MG63 (cell line): ENCODE data around the gene LAMA4. TPM values are rescaled to one million over a fixed set of nuclear protein-coding genes. Genes with fewer than 3 reads are reported as not detected.

Experiments used
- DNase-seq: peaks from one replicate; pipeline ENCODE4 v3.0.0-alpha.2; 2020
- H3K27me3 ChIP-seq: fragments of 250-450 bp; sonication (Bioruptor Pico); 2 replicates; pipeline ENCODE4 v1.5.1; 2020; ENCODE audit warnings: mild to moderate bottlenecking, moderate library complexity
- H3K36me3 ChIP-seq: fragments of 250-450 bp; sonication (Bioruptor Pico); 2 replicates; pipeline ENCODE4 v1.5.1; 2020; ENCODE audit warnings: mild to moderate bottlenecking, moderate library complexity
- H3K4me3 ChIP-seq: fragments of 250-450 bp; sonication (Bioruptor Pico); 2 replicates; pipeline ENCODE4 v1.5.1; 2020; ENCODE audit warnings: mild to moderate bottlenecking, moderate library complexity
- H3K9me3 ChIP-seq: fragments of 250-450 bp; sonication (Bioruptor Pico); 2 replicates; pipeline ENCODE4 v1.5.1; 2020; ENCODE audit warnings: mild to moderate bottlenecking, moderate library complexity
- total RNA-seq: library from RNA; depleted of rRNA; stranded (reverse); fragments of >200 nt; shearing (Covaris generic); gene quantifications from 2 replicates; pipeline ENCODE4 v1.2.3, GENCODE V29; 2014; ENCODE audit warnings: low replicate concordance

Gene LAMA4
- total RNA-seq, 1 experiment from 2014 or later, result 13.0 TPM

- Histone ChIP-seq H3K36me3 (no peaks in the 10 kb centered on the region), H3K9me3 (no peaks in the 10 kb centered on the region), H3K4me3 (no peak overlapping the region), H3K27me3 (no peaks in the 10 kb centered on the region)
- DNase-seq, result no peak
Observed at GRCh38 chr6:112231594-112232060, 22.7 kb downstream of the LAMA4 start.

DNA sequence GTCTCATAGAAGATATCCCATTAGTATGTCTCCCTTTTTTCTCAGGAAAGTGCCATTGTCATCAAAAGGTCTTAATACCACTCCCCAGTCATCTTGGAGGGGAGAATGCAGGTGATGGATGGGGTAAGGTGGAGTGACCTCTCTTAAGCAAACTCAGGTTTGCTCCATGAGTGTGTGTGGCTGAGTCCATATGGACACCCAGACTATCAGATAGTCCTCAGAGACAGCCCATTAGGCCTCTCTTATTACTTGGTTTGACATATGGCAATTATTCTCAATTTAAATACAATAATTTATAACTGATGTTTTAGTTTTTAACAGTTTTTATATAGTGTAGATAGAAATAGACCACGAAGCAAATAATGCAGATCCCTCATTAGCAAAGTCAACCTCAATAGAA is 23.2 kb downstream of the LAMA4 start:
- H3K9me3 ChIP-seq, result no peaks in the 10 kb centered on the region
- DNase-seq, result no peak
- no peaks in the 10 kb centered on the region for H3K36me3 ChIP-seq
- H3K4me3 ChIP-seq, result no peak overlapping the region
- H3K27me3 ChIP-seq, result no peaks in the 10 kb centered on the region

- Histone ChIP-seq H3K4me3 (no peak overlapping the region), H3K36me3 (no peaks in the 10 kb centered on the region), H3K9me3 (no peaks in the 10 kb centered on the region), H3K27me3 (no peaks in the 10 kb centered on the region)
- DNase-seq, result no peak
Observed at GRCh38 chr6:112228480-112229332, 25.7 kb downstream of the LAMA4 start.

GRCh38 chr6:112227992-112228391 is 26.4 kb downstream of the LAMA4 start:
- no peaks in the 10 kb centered on the region for H3K36me3 ChIP-seq
- no peak for DNase-seq
- H3K27me3 ChIP-seq, result no peaks in the 10 kb centered on the region
- no peak overlapping the region for H3K4me3 ChIP-seq
- H3K9me3 ChIP-seq, result no peaks in the 10 kb centered on the region

DNA sequence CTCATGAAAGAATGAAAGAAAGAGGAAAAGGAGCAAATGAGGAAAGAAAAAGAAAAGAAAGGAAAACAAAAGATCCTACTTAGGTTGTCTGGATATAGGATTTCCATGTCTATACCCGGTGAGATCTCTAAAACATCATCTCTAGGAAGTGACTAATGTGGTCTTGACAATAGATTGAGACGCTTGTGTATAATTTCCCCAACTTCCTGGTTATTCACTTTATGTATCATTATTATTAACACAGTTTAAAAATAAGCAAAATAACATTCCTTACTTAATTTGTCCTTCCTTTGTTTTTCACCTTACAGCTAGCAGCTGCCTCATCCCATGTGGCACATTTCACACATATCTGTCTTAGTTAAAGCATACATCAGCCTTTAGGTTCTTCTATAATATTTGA is 27.0 kb downstream of the LAMA4 start:
- Histone ChIP-seq H3K4me3 (no peak overlapping the region), H3K27me3 (no peaks in the 10 kb centered on the region), H3K36me3 (no peaks in the 10 kb centered on the region), H3K9me3 (no peaks in the 10 kb centered on the region)
- no peak for DNase-seq

GRCh38 chr6:112225691-112226090 is 28.7 kb downstream of the LAMA4 start:
- no peak for DNase-seq
- H3K36me3 ChIP-seq, result no peaks in the 10 kb centered on the region
- no peak overlapping the region for H3K4me3 ChIP-seq
- no peaks in the 10 kb centered on the region for H3K27me3 ChIP-seq
- no peaks in the 10 kb centered on the region for H3K9me3 ChIP-seq

GRCh38 chr6:112224088-112224487 is 30.3 kb downstream of the LAMA4 start:
- Histone ChIP-seq H3K27me3 (no peaks in the 10 kb centered on the region), H3K36me3 (no peaks in the 10 kb centered on the region), H3K9me3 (no peaks in the 10 kb centered on the region), H3K4me3 (no peak overlapping the region)
- DNase-seq, result no peak

DNA sequence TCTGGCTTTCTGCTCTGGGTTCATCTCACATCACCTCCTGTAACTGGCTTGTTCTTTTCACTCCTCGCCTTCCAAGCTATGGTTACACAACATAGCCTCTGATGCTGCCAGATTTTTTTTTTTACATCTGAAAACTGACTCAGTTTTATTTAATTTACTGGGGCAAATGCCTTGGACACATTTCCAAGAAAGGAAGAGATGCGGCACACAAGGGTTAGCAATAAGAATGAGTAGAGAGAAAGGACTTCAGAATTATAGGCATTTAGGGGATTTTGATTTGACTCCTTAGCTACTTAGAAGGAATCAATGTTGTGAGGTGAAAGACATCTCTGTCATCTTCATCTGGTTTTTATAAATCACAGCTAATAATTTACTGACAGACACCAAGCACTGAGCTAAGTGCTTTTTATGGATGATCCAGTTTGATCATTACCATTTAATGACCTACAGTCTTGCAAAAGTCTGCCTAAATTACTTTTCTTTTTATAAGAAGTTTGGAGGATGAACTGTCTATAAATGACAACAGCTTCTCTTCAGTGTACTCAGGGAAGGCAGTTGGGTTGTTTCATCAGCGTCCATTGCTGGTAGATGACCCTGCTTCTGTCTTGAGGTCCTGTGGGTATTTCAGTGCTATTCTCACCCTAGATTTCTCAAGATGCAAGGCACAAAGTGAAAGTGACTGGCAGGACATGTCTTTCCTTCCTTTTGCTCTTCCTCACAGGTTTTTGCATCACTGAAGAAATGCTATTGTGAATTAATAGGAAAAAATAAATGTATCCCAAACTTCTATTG is 31.1 kb downstream of the LAMA4 start:
- Histone ChIP-seq H3K36me3 (no peaks in the 10 kb centered on the region), H3K4me3 (no peak overlapping the region), H3K9me3 (no peaks in the 10 kb centered on the region), H3K27me3 (no peaks in the 10 kb centered on the region)
- DNase-seq, result peak; percentile 40

- peak; percentile 38 for DNase-seq
- H3K4me3 ChIP-seq, result no peak overlapping the region
- H3K9me3 ChIP-seq, result no peaks in the 10 kb centered on the region
- H3K27me3 ChIP-seq, result no peaks in the 10 kb centered on the region
- H3K36me3 ChIP-seq, result no peaks in the 10 kb centered on the region
Observed at GRCh38 chr6:112221981-112222852, 32.1 kb downstream of the LAMA4 start.

- no peak for DNase-seq
- no peaks in the 10 kb centered on the region for H3K36me3 ChIP-seq
- H3K9me3 ChIP-seq, result no peaks in the 10 kb centered on the region
- no peak overlapping the region for H3K4me3 ChIP-seq
- no peaks in the 10 kb centered on the region for H3K27me3 ChIP-seq
Observed at GRCh38 chr6:112221561-112221960, 32.8 kb downstream of the LAMA4 start.

- Histone ChIP-seq H3K27me3 (no peaks in the 10 kb centered on the region), H3K9me3 (no peaks in the 10 kb centered on the region), H3K4me3 (no peak overlapping the region), H3K36me3 (peaks cover 16% of the 10 kb centered on the region)
- peak; percentile 93 for DNase-seq
Observed at GRCh38 chr6:112218563-112218962, 35.8 kb downstream of the LAMA4 start.

DNA sequence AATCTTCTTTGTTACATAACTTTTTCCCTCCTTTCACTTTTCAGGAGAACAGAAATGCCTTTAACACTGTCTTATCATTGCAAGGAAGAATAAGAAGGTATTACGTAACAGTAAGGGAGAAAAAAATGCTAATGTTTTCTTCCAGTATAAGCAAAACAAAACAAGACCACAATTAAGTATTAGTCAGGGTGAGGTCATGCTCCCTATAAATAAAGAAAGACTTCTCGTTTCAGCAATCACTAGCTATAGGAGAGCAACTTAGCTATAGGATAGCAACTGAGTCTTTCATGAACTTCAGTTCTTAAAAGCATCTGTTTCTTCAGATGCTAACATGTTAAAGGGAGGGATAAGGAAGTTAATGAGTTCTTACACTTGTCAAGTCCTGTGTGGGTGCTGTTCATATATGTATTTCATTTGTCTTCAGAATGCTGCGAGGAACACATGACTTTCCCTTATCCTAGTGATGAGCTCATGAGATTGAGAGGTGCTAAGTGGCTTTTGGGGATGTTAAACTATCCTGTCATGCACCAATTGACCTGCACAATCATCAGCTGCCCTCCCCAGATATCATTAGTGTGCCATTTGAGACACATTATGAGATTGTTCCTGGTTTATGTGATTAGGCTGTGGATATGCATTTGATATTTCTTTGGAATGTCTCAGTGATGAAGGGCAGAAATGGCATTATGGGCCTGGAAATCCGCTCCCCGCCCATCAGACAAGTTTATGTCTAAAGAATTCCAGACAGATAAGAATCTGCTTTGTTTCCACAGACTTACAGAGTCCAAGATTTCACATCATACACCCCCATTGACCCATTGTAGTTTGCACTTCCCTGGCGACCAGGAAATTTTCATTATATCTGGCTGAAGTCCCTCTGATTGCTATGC is 37.5 kb downstream of the LAMA4 start:
- no peak for DNase-seq
- H3K4me3 ChIP-seq, result no peak overlapping the region

DNA sequence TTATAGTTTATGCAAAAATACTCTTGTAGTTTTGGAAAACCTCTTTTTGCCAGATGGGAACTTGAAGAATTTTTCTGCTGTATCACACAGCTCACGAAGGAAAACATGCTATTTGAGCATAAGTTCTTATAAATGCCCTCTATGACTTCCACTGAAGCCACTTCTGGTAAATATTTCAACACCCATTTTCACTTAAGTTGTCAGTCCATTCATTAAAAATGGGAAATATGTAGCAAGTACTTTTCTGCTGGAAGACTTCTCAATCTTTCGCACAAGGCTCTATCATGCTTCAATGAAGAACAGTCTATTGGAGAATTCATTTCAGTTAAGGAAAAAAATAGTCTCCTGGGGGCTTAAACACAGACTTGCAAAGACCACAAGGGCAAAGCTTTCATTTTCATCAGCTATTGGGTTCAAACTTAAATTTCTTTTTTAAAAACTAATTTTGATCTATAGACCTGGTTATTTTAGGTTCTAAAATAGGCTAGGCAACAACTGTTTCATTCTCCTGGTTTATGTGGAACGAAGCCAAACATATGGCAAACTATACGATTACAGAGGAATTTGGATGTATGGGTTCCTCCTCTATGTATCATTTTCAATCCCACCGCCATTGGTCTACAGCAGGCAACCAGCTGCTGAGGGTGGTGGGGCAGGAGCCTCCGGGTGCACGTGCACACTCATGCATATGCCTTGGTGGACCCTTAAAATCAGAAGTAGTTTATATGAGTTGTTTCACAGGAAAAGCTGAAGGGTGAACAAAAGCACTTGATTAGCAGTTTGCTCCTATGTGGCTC is 38.7 kb downstream of the LAMA4 start:
- Histone ChIP-seq H3K36me3 (peaks cover 22% of the 10 kb centered on the region), H3K27me3 (no peaks in the 10 kb centered on the region), H3K4me3 (no peak overlapping the region), H3K9me3 (no peaks in the 10 kb centered on the region)
- DNase-seq, result no peak

More for the DNA sequence above, 37.5 kb downstream of the LAMA4 start:
- Histone ChIP-seq H3K9me3 (no peaks in the 10 kb centered on the region), H3K27me3 (no peaks in the 10 kb centered on the region), H3K36me3 (peaks cover 22% of the 10 kb centered on the region)

GRCh38 chr6:112214739-112215269 is 39.6 kb downstream of the LAMA4 start:
- no peaks in the 10 kb centered on the region for H3K27me3 ChIP-seq
- H3K4me3 ChIP-seq, result no peak overlapping the region
- H3K36me3 ChIP-seq, result peaks cover 25% of the 10 kb centered on the region
- no peaks in the 10 kb centered on the region for H3K9me3 ChIP-seq
- no peak for DNase-seq

- Histone ChIP-seq H3K9me3 (no peaks in the 10 kb centered on the region), H3K4me3 (no peak overlapping the region), H3K36me3 (peaks cover 24% of the 10 kb centered on the region), H3K27me3 (no peaks in the 10 kb centered on the region)
- no peak for DNase-seq
Observed at GRCh38 chr6:112210852-112211251, 43.5 kb downstream of the LAMA4 start.
